IMR-90 (cell line): ENCODE data around the gene UST. TPM values are rescaled to one million over a fixed set of nuclear protein-coding genes. Genes with fewer than 3 reads are reported as not detected.

Experiments
- ATAC-seq: fragments of 200-7000 bp; cut with Tn5 transposase; 2 replicates; pipeline ENCODE4 v1.9.1; 2020; ENCODE audit warnings: low read depth, mild to moderate bottlenecking, moderate library complexity
- BruUV-seq: library from RNA; stranded (reverse); fragments of 400-500 nt; replicated peaks from 2 replicates; lab custom pipeline; 2021; lab: Mats Ljungman, UMichigan
- CTCF ChIA-PET: fragments of 300-600 bp; formaldehyde crosslinking; extraction: SDS; loops from one replicate; lab custom pipeline; 2021; ENCODE audit warnings: antibody characterized with exemption; lab: Yijun Ruan, JAX
- POLR2A ChIA-PET: fragments of 300-600 bp; sonication (Branson Sonifier 250); formaldehyde crosslinking; loops from one replicate; lab custom pipeline; 2022; ENCODE audit warnings: antibody characterized with exemption; ENCODE audit not compliant: unreplicated experiment; lab: Charles Lee
- DNase-seq: peaks from one replicate; pipeline ENCODE4 v3.0.0; 2013
- H2AFZ ChIP-seq: replicated peaks from 2 replicates; pipeline ENCODE3; 2013; ENCODE audit warnings: low read length, mild to moderate bottlenecking; ENCODE audit not compliant: poor library complexity
- H2AK5ac ChIP-seq: 2 replicates; pipeline ENCODE4 v1.6.1; 2013; ENCODE audit warnings: low read depth, low read length, inconsistent platforms
- H2AK9ac ChIP-seq: replicated peaks from 2 replicates; pipeline ENCODE3; 2013; ENCODE audit warnings: mild to moderate bottlenecking, low read depth, low read length, moderate library complexity; ENCODE audit not compliant: poor library complexity
- H2BK120ac ChIP-seq: 2 replicates; pipeline ENCODE4 v1.6.1; 2013; ENCODE audit warnings: low read depth, low read length, inconsistent platforms
- H2BK15ac ChIP-seq: 3 replicates; pipeline ENCODE4 v1.6.1; 2013; ENCODE audit warnings: low read depth, low read length, inconsistent platforms
- H2BK20ac ChIP-seq: 2 replicates; pipeline ENCODE4 v1.6.1; 2013; ENCODE audit warnings: low read depth, mild to moderate bottlenecking, inconsistent platforms, low read length, moderate library complexity
- H2BK5ac ChIP-seq: 2 replicates; pipeline ENCODE4 v1.6.1; 2013; ENCODE audit warnings: mild to moderate bottlenecking, low read depth, low read length, inconsistent platforms; ENCODE audit not compliant: poor library complexity, severe bottlenecking
- H3K14ac ChIP-seq: replicated peaks from 2 replicates; pipeline ENCODE4 v1.6.1; 2013; ENCODE audit warnings: low read depth, low read length, inconsistent platforms
- H3K18ac ChIP-seq: 2 replicates; pipeline ENCODE4 v1.6.1; 2013; ENCODE audit warnings: low read depth, low read length, control low read depth
- H3K23ac ChIP-seq: 2 replicates; pipeline ENCODE4 v1.6.1; 2013; ENCODE audit warnings: low read depth, low read length, inconsistent platforms
- H3K27ac ChIP-seq: 2 replicates; pipeline ENCODE4 v1.5.1; 2013; ENCODE audit warnings: mild to moderate bottlenecking, control low read depth, low read length; ENCODE audit not compliant: insufficient read depth
- H3K27me3 ChIP-seq: 2 replicates; pipeline ENCODE4 v1.6.1; 2013; ENCODE audit warnings: low read length; ENCODE audit not compliant: control insufficient read depth, insufficient read depth
- H3K36me3 ChIP-seq: 2 replicates; pipeline ENCODE4 v1.6.1; 2013; ENCODE audit warnings: low read length, mixed read lengths; ENCODE audit not compliant: control insufficient read depth, insufficient read depth
- H3K4ac ChIP-seq: 2 replicates; pipeline ENCODE4 v1.6.1; 2013; ENCODE audit warnings: low read depth, low read length, inconsistent platforms
- H3K4me1 ChIP-seq: 2 replicates; pipeline ENCODE4 v1.6.1; 2013; ENCODE audit warnings: low read length, mixed read lengths; ENCODE audit not compliant: control insufficient read depth, insufficient read depth
- H3K4me2 ChIP-seq: 2 replicates; pipeline ENCODE4 v1.6.1; 2013; ENCODE audit warnings: low read depth, mild to moderate bottlenecking, control low read depth, low read length, moderate library complexity
- H3K4me3 ChIP-seq: 2 replicates; pipeline ENCODE4 v1.5.1; 2013; ENCODE audit warnings: low read depth, mild to moderate bottlenecking, control low read depth, low read length, moderate library complexity; ENCODE audit not compliant: insufficient read depth
- H3K56ac ChIP-seq: 2 replicates; pipeline ENCODE4 v1.6.1; 2013; ENCODE audit warnings: low read length, inconsistent platforms; ENCODE audit not compliant: insufficient read depth; ENCODE audit errors: extremely low read depth
- H3K79me1 ChIP-seq, 2 experiments: 2 replicates each; pipeline ENCODE4 v1.6.1; 2013; ENCODE audit warnings: low read length in 2 of 2, inconsistent platforms in 1 of 2, low read depth in 1 of 2
- H3K9ac ChIP-seq: 2 replicates; pipeline ENCODE4 v1.6.1; 2013; ENCODE audit warnings: low read depth, low read length, control low read depth
- H3K9me1 ChIP-seq: 2 replicates; pipeline ENCODE4 v1.6.1; 2013; ENCODE audit warnings: low read length, inconsistent platforms; ENCODE audit not compliant: insufficient read depth
- H3K9me3 ChIP-seq: 2 replicates; pipeline ENCODE4 v1.6.1; 2013; ENCODE audit warnings: low read length; ENCODE audit not compliant: control insufficient read depth, insufficient read depth
- H4K20me1 ChIP-seq: 2 replicates; pipeline ENCODE4 v1.6.1; 2013; ENCODE audit warnings: low read length, inconsistent platforms; ENCODE audit not compliant: insufficient read depth
- H4K5ac ChIP-seq: 2 replicates; pipeline ENCODE4 v1.6.1; 2013; ENCODE audit warnings: mild to moderate bottlenecking, low read depth, low read length, control low read depth
- H4K8ac ChIP-seq, 2 experiments: 2 replicates each; pipeline ENCODE4 v1.6.1; 2013; ENCODE audit warnings: low read depth in 2 of 2, low read length in 2 of 2, control low read depth in 1 of 2, inconsistent platforms in 1 of 2
- H4K91ac ChIP-seq: 2 replicates; pipeline ENCODE4 v1.6.1; 2013; ENCODE audit warnings: low read depth, low read length, inconsistent platforms; ENCODE audit not compliant: insufficient read depth
- BHLHE40 ChIP-seq: fragments of 150-350 bp; IDR thresholded peaks from 2 replicates; pipeline ENCODE4 v1.6.1; 2016; ENCODE audit warnings: mild to moderate bottlenecking, low read depth, low read length
- WGBS, 2 experiments: methylation state at CpG; one replicate each; pipeline versions ENCODE4 v1.1.5 to v1.1.7; 2013; ENCODE audit warnings: missing lambda C conversion rate in 2 of 2; ENCODE audit not compliant: insufficient read length in 1 of 2; ENCODE audit errors: extremely low coverage in 2 of 2; 5-methylcytosine and 5-hydroxymethylcytosine counted together
- dilution Hi-C: fragments of 300-500 bp; cut with HindIII; formaldehyde crosslinking; loops from one replicate; pipeline ENCODE4 v1.14.3; 2018; ENCODE audit warnings: low sequenced_read_pairs; ENCODE audit not compliant: unreplicated experiment
- in situ Hi-C: fragments of 300-500 bp; cut with MboI; formaldehyde crosslinking; loops from 3 replicates; pipeline ENCODE4 v1.14.3; 2019; ENCODE audit warnings: low sequenced_read_pairs, inconsistent platforms, mixed read lengths
- intact Hi-C: fragments of 100-400 bp; cut with micrococcal nuclease; formaldehyde crosslinking; loops from 2 replicates; pipeline ENCODE4 v1.10.0; 2022
- polyA plus RNA-seq, 3 experiments: library from polyadenylated mRNA; depleted of rRNA; stranded (reverse); fragments of >200 nt; gene quantifications; 2 replicates each; pipeline ENCODE4 v1.2.3, GENCODE V29; 2012; ENCODE audit warnings: low replicate concordance in 1 of 3
- total RNA-seq: library from RNA; depleted of rRNA; stranded (reverse); fragments of >200 nt; gene quantifications from 2 replicates; pipeline ENCODE4 v1.2.3, GENCODE V29; 2012

Gene UST
- total and polyA plus RNA-seq, 2 of the 4 experiments (the other 2 are of a cell fraction), result 7.7 to 13.8 TPM

DNA sequence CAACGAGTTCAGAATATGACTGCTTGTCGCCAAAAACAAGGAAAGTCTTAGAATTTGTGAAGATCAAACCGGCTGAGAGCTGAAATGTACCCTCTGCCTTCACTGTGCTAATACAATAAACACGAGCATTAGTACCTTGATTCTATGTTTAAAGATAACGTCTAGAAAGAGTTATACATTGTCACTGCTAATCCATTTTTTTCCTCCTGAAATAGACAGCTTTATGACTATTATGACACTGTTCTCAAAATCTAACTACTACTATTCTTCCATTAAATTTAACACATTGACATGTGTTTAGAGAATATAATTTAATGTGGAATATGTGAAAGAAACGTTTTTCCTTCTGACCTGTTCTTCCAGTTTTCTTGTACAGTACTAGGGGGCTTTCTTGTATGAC is 204.8 kb downstream of the UST start:
- no peak overlapping the region for H3K27ac ChIP-seq
- H3K4me2 ChIP-seq, result no peak overlapping the region
- no peak overlapping the region for H2AK9ac ChIP-seq
- no peak overlapping the region for H4K5ac ChIP-seq
- intact Hi-C loops (loop anchor here (2.0 kb wide), 1 partner anchor 75 kb away; no protein-coding TSS in a partner anchor), dilution Hi-C loops (no loop called here), in situ Hi-C loops (loop anchor here (5.0 kb wide), 1 partner anchor 374 kb away; no protein-coding TSS in a partner anchor)
- H3K18ac ChIP-seq, result no peak overlapping the region
- H2AFZ ChIP-seq, result no peak overlapping the region
- H3K79me1 ChIP-seq, result 0 out of 4 replicates have a peak, but pooled peaks cover 0 to 3% of the 10 kb centered on the region in 2 experiments
- TF ChIP-seq BHLHE40, result no peak
- no peak overlapping the region for H2BK5ac ChIP-seq
- no peak overlapping the region for H3K56ac ChIP-seq
- peak overlapping the region; percentile 61; the same call in 1 of the 2 replicates for H2AK5ac ChIP-seq
- CTCF ChIA-PET, result interaction anchor here (1.4 kb wide), 1 partner anchor 373 kb away, joined by 5 read pairs; no protein-coding TSS in a partner anchor
- H2BK15ac ChIP-seq, result no peak overlapping the region
- H3K4me3 ChIP-seq, result no peak overlapping the region
- 83% methylated on average over 3 of the region's 6 CpGs; no CpG with 5 or more reads in 1 of the 2 experiments for WGBS, 2 experiments
- POLR2A ChIA-PET, result no interaction called here
- no peak overlapping the region for H3K14ac ChIP-seq
- H4K20me1 ChIP-seq, result no peaks in the 10 kb centered on the region
- H4K91ac ChIP-seq, result no peak overlapping the region
- H3K36me3 ChIP-seq, result no peaks in the 10 kb centered on the region
- no peaks in the 10 kb centered on the region for H3K27me3 ChIP-seq
- H3K4ac ChIP-seq, result no peak overlapping the region
- no peak overlapping the region for H3K9ac ChIP-seq
- no peak overlapping the region for H2BK20ac ChIP-seq
- DNase-seq (no peak), ATAC-seq (no peak)
- H4K8ac ChIP-seq, result no peak overlapping the region
- H3K9me1 ChIP-seq, result no peaks in the 10 kb centered on the region
- H3K23ac ChIP-seq, result no peak overlapping the region
- peaks cover 9% of the 10 kb centered on the region for H3K4me1 ChIP-seq
- H2BK120ac ChIP-seq, result no peak overlapping the region
- no TSS peak for BruUV-seq
- H3K9me3 ChIP-seq, result no peaks in the 10 kb centered on the region
